ENCODE results near the gene TDRD10.

Gene TDRD10

DNA sequence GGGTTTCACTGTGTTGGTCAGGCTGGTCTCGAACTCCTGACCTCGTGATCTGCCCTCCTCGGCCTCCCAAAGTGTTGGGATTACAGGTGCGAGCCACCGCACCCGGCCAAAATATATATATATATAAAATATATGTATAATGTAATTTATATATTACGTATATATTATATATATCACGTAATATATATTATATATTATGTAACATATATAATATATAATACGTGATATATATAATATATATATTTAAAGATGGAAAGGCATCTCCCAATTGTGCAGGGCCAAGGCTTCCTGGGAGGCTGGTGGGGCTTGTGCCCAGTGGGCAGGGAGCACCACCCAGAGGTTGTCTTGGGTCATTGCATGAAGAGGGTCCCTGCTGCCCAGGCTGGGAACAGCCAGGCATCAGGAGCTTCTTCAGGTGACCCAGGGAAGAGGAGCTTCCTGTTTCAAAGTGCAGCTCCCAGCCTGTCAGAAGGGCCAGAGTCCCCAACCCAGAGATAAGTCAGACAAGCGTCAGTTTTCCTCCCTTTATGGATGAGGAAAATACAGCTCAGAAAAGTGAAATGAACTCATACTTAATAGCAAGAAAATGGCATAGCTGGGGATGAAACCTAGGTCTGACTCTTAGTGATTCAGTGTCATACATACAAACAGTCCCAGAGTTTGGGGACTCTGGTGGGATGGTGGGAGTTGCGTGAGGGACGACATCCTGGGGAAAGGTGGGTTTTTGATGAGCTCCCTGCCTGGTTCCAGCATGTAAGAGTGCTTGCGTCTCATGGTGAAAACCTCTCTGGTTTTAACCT, 44.4 kb downstream of the TDRD10 start:
- H3K27me3 ChIP-seq (ENCODE audit: low read depth, low read length), result peaks cover 15% of the 10 kb centered on the region
- no peak overlapping the region for H3K9ac ChIP-seq (ENCODE audit: low read length)
- H3K4me3 ChIP-seq (ENCODE audit: low read length), result no peak overlapping the region
- 0 out of 2 replicates have a peak, but pooled peaks cover 12% of the 10 kb centered on the region for H4K20me1 ChIP-seq (ENCODE audit: insufficient read depth, low read length)
- H3K9me3 ChIP-seq (ENCODE audit: insufficient read depth, low read length), result no peaks in the 10 kb centered on the region
- H3K79me2 ChIP-seq (ENCODE audit: low read length), result no peaks in the 10 kb centered on the region
- H3K36me3 ChIP-seq (replicated peaks; ENCODE audit: low read depth, low read length), result peaks cover 38% of the 10 kb centered on the region
- no peak overlapping the region for H3K27ac ChIP-seq (ENCODE audit: low read length)
- no peak for TF ChIP-seq EZH2phosphoT487 (IDR thresholded peaks at IDR 0.05; ENCODE audit: low read depth)
- TF ChIP-seq, protein P1, sequence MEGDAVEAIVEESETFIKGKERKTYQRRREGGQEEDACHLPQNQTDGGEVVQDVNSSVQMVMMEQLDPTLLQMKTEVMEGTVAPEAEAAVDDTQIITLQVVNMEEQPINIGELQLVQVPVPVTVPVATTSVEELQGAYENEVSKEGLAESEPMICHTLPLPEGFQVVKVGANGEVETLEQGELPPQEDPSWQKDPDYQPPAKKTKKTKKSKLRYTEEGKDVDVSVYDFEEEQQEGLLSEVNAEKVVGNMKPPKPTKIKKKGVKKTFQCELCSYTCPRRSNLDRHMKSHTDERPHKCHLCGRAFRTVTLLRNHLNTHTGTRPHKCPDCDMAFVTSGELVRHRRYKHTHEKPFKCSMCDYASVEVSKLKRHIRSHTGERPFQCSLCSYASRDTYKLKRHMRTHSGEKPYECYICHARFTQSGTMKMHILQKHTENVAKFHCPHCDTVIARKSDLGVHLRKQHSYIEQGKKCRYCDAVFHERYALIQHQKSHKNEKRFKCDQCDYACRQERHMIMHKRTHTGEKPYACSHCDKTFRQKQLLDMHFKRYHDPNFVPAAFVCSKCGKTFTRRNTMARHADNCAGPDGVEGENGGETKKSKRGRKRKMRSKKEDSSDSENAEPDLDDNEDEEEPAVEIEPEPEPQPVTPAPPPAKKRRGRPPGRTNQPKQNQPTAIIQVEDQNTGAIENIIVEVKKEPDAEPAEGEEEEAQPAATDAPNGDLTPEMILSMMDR (IDR thresholded peaks at IDR 0.05; ENCODE audit: low read depth, low read length), result peak; percentile 70
- peaks cover 8% of the 10 kb centered on the region for H3K4me1 ChIP-seq (ENCODE audit: low read length)
- no peak overlapping the region for H3K4me2 ChIP-seq (ENCODE audit: low read length)
- H2AFZ ChIP-seq (ENCODE audit: low read depth, low read length), result no peak overlapping the region

DNA sequence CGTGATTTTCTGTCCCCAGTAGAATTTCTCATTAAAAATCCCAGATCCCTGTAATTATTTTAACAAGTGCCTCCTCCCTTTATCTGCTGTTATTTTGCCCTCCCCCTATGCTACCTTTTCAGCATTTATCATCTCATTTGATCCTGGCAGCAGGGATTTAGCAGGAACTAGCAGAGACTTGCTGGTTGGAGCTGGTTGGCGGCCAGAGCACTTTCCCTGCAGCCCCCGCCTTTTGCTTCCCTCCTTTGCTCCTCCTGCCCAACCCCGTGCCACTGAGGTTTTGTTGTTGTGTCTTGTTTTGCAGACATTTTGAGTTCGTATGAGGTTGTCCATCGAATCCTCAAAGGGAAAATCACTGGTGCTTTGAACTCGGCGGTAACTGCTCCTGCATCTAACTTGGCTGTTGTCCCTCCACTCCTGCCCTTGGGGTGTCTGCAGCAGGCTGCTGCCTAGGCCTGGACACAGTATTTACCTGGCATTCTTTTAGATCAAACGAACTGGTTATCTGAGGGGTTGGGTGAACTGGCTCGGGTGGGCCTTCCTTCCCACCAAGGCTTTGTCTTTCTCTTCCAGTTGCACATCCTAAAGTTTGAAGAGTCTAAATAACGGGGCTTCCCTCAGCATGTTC, 45.2 kb downstream of the TDRD10 start:
- peaks cover 46% of the 10 kb centered on the region for H3K36me3 ChIP-seq (replicated peaks; ENCODE audit: low read depth, low read length)
- H3K79me2 ChIP-seq (ENCODE audit: low read length), result no peaks in the 10 kb centered on the region
- H3K4me3 ChIP-seq (ENCODE audit: low read length), result no peak overlapping the region
- no peak overlapping the region for H3K9ac ChIP-seq (ENCODE audit: low read length)
- TF ChIP-seq, protein P1 (IDR thresholded peaks at IDR 0.05; ENCODE audit: low read depth, low read length), result no peak
- TF ChIP-seq EZH2phosphoT487 (IDR thresholded peaks at IDR 0.05; ENCODE audit: low read depth), result no peak
- H3K27me3 ChIP-seq (ENCODE audit: low read depth, low read length), result peaks cover 7% of the 10 kb centered on the region
- no peak overlapping the region for H3K27ac ChIP-seq (ENCODE audit: low read length)
- peaks cover 8% of the 10 kb centered on the region for H3K4me1 ChIP-seq (ENCODE audit: low read length)
- no peaks in the 10 kb centered on the region for H3K9me3 ChIP-seq (ENCODE audit: insufficient read depth, low read length)
- no peak overlapping the region for H3K4me2 ChIP-seq (ENCODE audit: low read length)
- 0 out of 2 replicates have a peak, but pooled peaks cover 12% of the 10 kb centered on the region for H4K20me1 ChIP-seq (ENCODE audit: insufficient read depth, low read length)
- H2AFZ ChIP-seq (ENCODE audit: low read depth, low read length), result no peak overlapping the region

DNA sequence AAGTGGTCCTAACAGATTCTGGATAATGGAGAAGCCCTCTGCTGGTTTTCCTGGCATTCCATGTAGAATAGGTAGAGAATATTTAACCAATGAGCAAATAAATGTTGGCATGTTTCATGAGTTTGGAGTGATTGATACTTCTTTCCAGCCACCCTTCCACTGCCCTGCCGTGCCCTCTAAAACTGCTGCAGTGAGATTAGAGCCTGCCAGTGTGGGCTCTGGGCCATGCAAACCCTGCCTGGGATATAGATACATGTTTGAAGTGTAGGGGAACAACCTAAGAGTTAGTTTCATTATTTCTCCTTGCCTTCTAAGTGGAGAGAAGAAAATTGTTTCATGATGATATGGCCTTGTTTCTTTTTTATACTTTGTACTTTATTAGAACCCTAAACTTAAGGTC, 46.0 kb downstream of the TDRD10 start:
- Histone ChIP-seq H3K27ac (ENCODE audit: low read length) (no peak overlapping the region), H3K4me3 (ENCODE audit: low read length) (no peak overlapping the region), H3K36me3 (replicated peaks; ENCODE audit: low read depth, low read length) (peaks cover 54% of the 10 kb centered on the region), H3K27me3 (ENCODE audit: low read depth, low read length) (peaks cover 3% of the 10 kb centered on the region; the same call in 1 of the 2 replicates), H2AFZ (ENCODE audit: low read depth, low read length) (no peak overlapping the region), H4K20me1 (ENCODE audit: insufficient read depth, low read length) (0 out of 2 replicates have a peak, but pooled peaks cover 12% of the 10 kb centered on the region), H3K9me3 (ENCODE audit: insufficient read depth, low read length) (no peaks in the 10 kb centered on the region), H3K79me2 (ENCODE audit: low read length) (no peaks in the 10 kb centered on the region), H3K4me2 (ENCODE audit: low read length) (no peak overlapping the region), H3K4me1 (ENCODE audit: low read length) (peaks cover 8% of the 10 kb centered on the region), H3K9ac (ENCODE audit: low read length) (no peak overlapping the region)
- no peak for TF ChIP-seq EZH2phosphoT487 (IDR thresholded peaks at IDR 0.05; ENCODE audit: low read depth)
- TF ChIP-seq, protein P1 (IDR thresholded peaks at IDR 0.05; ENCODE audit: low read depth, low read length), result no peak

DNA sequence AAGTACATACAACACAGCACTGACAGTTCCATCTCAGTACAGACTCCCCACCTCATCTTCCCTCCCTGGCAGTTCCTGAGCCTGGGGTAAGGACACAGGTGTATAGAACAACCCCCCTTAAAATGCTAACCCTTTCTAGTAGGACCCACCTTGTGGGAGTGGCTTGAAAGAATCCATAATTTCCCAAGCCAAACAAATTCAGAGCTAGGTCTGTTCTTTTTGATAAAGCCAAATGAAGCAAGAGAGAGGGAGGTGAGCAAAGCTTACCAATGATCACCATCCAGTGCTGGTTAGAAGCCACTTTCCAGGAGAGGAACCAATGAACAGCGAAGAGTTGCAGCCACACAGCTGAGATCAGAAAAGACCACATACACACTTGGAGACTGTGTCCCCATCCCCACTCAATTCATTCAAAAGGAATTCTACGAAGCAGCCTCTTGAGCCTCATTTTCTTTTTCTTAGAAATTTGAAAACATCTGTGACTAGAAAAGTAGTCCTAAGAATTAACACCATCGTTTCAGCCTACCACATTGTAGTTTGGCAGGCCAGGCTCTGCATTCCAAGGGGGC, 47.3 kb downstream of the TDRD10 start:
- Histone ChIP-seq H3K27ac (ENCODE audit: low read length) (no peak overlapping the region), H3K4me2 (ENCODE audit: low read length) (no peak overlapping the region), H4K20me1 (ENCODE audit: insufficient read depth, low read length) (0 out of 2 replicates have a peak, but pooled peaks cover 12% of the 10 kb centered on the region), H3K4me3 (ENCODE audit: low read length) (no peak overlapping the region), H2AFZ (ENCODE audit: low read depth, low read length) (no peak overlapping the region), H3K4me1 (ENCODE audit: low read length) (peaks cover 8% of the 10 kb centered on the region), H3K36me3 (replicated peaks; ENCODE audit: low read depth, low read length) (peaks cover 66% of the 10 kb centered on the region), H3K9ac (ENCODE audit: low read length) (no peak overlapping the region), H3K9me3 (ENCODE audit: insufficient read depth, low read length) (no peaks in the 10 kb centered on the region), H3K27me3 (ENCODE audit: low read depth, low read length) (no peaks in the 10 kb centered on the region), H3K79me2 (ENCODE audit: low read length) (no peaks in the 10 kb centered on the region)
- TF ChIP-seq EZH2phosphoT487 (IDR thresholded peaks at IDR 0.05; ENCODE audit: low read depth), result no peak
- TF ChIP-seq, protein P1 (IDR thresholded peaks at IDR 0.05; ENCODE audit: low read depth, low read length), result no peak
